Upper lobe of left lung (tissue), 6 donors: ENCODE data around the gene FLNC. TPM values are rescaled to one million over a fixed set of nuclear protein-coding genes. Genes with fewer than 3 reads are reported as not detected.
A peak's percentile ranks its signal among the peaks of the same experiment; 100 is the strongest.

Experiments used
- ATAC-seq, 2 donors: fragments of 200-7000 bp; cut with Tn5 transposase; one replicate each; pipeline ENCODE4 v1.9.1; 2022; ENCODE audit warnings: mild to moderate bottlenecking in 2 of 2, moderate library complexity in 2 of 2; ENCODE audit not compliant: low FRiP score in 2 of 2
- DNase-seq, 2 donors: peaks; one replicate each; pipeline ENCODE4 v3.0.0-alpha.2; 2019 to 2020
- H3K27ac ChIP-seq, 4 donors: fragments of 200-600 bp; sonication (generic); one replicate each; pipeline ENCODE4 v1.5.1; 2016 to 2019
- H3K27me3 ChIP-seq, 4 donors: fragments of 200-600 bp; sonication (generic); one replicate each; pipeline ENCODE4 v1.5.1; 2017 to 2019
- H3K36me3 ChIP-seq, 4 donors: fragments of 200-600 bp; sonication (generic); one replicate each; pipeline ENCODE4 v1.5.1; 2016 to 2019
- H3K4me1 ChIP-seq, 4 donors: fragments of 200-600 bp; sonication (generic); one replicate each; pipeline ENCODE4 v1.5.1; 2018 to 2019
- H3K4me3 ChIP-seq, 4 donors: fragments of 200-600 bp; sonication (generic); one replicate each; pipeline ENCODE4 v1.5.1; 2017 to 2019; ENCODE audit warnings: mild to moderate bottlenecking in 2 of 4, moderate library complexity in 1 of 4
- H3K9me3 ChIP-seq, 4 donors: fragments of 200-600 bp; sonication (generic); one replicate each; pipeline ENCODE4 v1.5.1; 2018 to 2019
- EP300 ChIP-seq, 4 donors: sonication (generic); formaldehyde crosslinking; IDR thresholded peaks; one replicate each; pipeline ENCODE4 v1.5.1; 2017; ENCODE audit warnings: antibody characterized with exemption in 4 of 4, control low read depth in 2 of 4
- POLR2A ChIP-seq, 4 donors: fragments of 450-650 bp; IDR thresholded peaks; one replicate each; pipeline ENCODE4 v1.5.1; 2016 to 2017; ENCODE audit warnings: antibody characterized with exemption in 4 of 4, mild to moderate bottlenecking in 2 of 4
- POLR2AphosphoS5 ChIP-seq, 2 donors: sonication (generic); formaldehyde crosslinking; IDR thresholded peaks; one replicate each; pipeline ENCODE4 v1.5.1; 2017; ENCODE audit warnings: antibody characterized with exemption in 2 of 2
- WGBS, 2 donors: methylation state at CpG; one replicate each; pipeline ENCODE4 v1.1.5; 2017 to 2018; 5-methylcytosine and 5-hydroxymethylcytosine counted together
- total RNA-seq, 6 donors: library from RNA; depleted of rRNA in 4 of 6; stranded (reverse); fragments of >200 nt in 4 of 6; gene quantifications; one replicate each; pipeline versions ENCODE4 v1.1.0 to v1.2.1, GENCODE V29; 2016 to 2021
- TF ChIP-seq, protein P1 (sequence below), 6 experiments: fragments of 450-650 bp in 4 of 6; fragments of 200-600 bp in 2 of 6; sonication (generic) in 2 of 6; IDR thresholded peaks; one replicate each; pipeline ENCODE4 v1.5.1; 2016 to 2019; ENCODE audit warnings: antibody characterized with exemption in 6 of 6
- donor health status: DM: no; HTN: no; CAD: no; lungs with moderate emphysema.
- donor health status: DM: no; HTN: yes; CAD: no; lungs with severe emphysema.

FLNC gene
- total RNA-seq, 6 donors from 2014 or later: 2.1 to 19.6 (median 4.9) TPM

DNA sequence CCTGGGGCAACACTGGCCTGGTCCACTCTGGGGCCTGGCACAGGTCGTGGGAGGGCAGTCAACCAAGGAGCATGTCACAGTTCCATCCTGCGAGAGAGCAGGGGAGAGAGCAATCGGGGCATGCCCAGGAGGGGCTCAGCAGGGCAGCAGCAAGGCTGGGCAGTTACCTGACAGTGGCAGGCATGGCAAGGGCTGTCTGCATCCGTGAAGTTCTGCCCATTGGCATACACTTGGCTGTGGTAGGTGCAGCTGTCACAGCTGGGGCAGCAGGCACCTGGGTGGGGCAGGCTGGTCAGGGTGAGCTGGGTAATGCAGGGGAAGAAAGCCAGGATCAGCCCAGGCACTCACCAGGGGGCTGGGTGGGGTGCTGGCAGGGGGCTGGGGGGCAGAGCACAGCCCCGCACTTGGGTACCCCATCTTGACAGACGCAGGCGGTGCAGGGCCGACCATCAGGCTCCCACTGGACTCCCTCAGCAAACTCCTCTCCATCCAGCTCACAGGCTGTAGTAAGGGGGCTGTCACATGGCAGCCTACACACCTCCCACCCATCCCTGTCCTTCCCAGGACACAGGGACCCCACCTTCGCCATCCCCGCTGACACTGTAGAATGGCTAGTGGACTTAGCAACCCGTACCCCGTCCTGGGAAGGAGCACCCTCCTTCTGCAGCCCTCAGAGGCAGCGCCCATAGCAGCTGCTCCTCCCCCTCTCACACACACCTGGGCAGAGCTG lies 62.5 kb downstream of the FLNC start:
- no peaks in the 10 kb centered on the region for H3K9me3 ChIP-seq
- H3K4me3 ChIP-seq: no peak overlapping the region
- H3K27ac ChIP-seq: no peak overlapping the region
- TF ChIP-seq, protein P1, sequence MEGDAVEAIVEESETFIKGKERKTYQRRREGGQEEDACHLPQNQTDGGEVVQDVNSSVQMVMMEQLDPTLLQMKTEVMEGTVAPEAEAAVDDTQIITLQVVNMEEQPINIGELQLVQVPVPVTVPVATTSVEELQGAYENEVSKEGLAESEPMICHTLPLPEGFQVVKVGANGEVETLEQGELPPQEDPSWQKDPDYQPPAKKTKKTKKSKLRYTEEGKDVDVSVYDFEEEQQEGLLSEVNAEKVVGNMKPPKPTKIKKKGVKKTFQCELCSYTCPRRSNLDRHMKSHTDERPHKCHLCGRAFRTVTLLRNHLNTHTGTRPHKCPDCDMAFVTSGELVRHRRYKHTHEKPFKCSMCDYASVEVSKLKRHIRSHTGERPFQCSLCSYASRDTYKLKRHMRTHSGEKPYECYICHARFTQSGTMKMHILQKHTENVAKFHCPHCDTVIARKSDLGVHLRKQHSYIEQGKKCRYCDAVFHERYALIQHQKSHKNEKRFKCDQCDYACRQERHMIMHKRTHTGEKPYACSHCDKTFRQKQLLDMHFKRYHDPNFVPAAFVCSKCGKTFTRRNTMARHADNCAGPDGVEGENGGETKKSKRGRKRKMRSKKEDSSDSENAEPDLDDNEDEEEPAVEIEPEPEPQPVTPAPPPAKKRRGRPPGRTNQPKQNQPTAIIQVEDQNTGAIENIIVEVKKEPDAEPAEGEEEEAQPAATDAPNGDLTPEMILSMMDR (IDR thresholded peaks at IDR 0.05): no peak
- H3K4me1 ChIP-seq: peaks cover 0 to 14% (median 3%) of the 10 kb centered on the region in 4 donors
- ATAC-seq (peak in 1 of 2 donors; percentile 9), DNase-seq (peak in 1 of 2 donors; percentile 55)
- WGBS, 2 donors: 86 to 98% methylated on average over 6 to 13 of the region's 13 CpGs
- H3K36me3 ChIP-seq: no peaks in the 10 kb centered on the region
- H3K27me3 ChIP-seq: peaks cover 0 to 13% (median 11%) of the 10 kb centered on the region in 4 donors

GRCh38 chr7:128893251-128894100 lies 63.3 kb downstream of the FLNC start:
- Histone ChIP-seq H3K27ac (no peak overlapping the region), H3K9me3 (no peaks in the 10 kb centered on the region), H3K4me3 (no peak overlapping the region), H3K4me1 (peaks cover 0 to 14% (median 3%) of the 10 kb centered on the region in 4 donors), H3K27me3 (peaks cover 0 to 13% (median 11%) of the 10 kb centered on the region in 4 donors), H3K36me3 (no peaks in the 10 kb centered on the region)
- 86 to 88% methylated on average over 14 to 23 of the region's 23 CpGs for WGBS, 2 donors
- no peak for TF ChIP-seq EP300 (IDR thresholded peaks at IDR 0.05)
- no peak for TF ChIP-seq POLR2A (IDR thresholded peaks at IDR 0.05)
- TF ChIP-seq, protein P1 (IDR thresholded peaks at IDR 0.05): no peak
- TF ChIP-seq POLR2AphosphoS5 (IDR thresholded peaks at IDR 0.05): no peak
- ATAC-seq (peak in 1 of 2 donors; percentile 54), DNase-seq (peak in 1 of 2 donors; percentile 76)

DNA sequence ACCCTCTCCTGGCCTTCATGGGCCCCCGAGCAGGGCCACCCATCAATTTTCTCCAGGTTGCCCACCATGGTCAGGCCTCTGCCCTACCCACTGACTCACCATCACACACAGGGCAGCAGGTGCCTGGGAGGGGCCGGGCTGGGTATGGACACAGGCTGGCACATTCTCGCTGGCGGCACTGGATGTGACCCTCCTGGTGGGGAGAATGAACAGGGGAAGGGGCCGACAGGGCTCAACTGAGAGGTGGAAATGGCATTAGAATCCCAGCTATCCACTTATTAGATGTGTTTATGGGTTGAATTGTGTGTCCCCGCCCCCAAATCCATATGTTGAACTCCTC lies 63.9 kb downstream of the FLNC start:
- DNase-seq (no peak), ATAC-seq (no peak)
- H3K27me3 ChIP-seq: peaks cover 0 to 13% (median 11%) of the 10 kb centered on the region in 4 donors
- peaks cover 0 to 1% (median 0%) of the 10 kb centered on the region in 4 donors for H3K9me3 ChIP-seq
- no peak overlapping the region for H3K27ac ChIP-seq
- H3K4me1 ChIP-seq: peaks cover 0 to 14% (median 3%) of the 10 kb centered on the region in 4 donors
- H3K4me3 ChIP-seq: no peak overlapping the region
- no peaks in the 10 kb centered on the region for H3K36me3 ChIP-seq
- 83 to 95% methylated on average over 5 to 6 of the region's 6 CpGs for WGBS, 2 donors
- TF ChIP-seq POLR2AphosphoS5 (IDR thresholded peaks at IDR 0.05) (no peak), POLR2A (IDR thresholded peaks at IDR 0.05) (no peak), EP300 (IDR thresholded peaks at IDR 0.05) (no peak)
- TF ChIP-seq, protein P1 (IDR thresholded peaks at IDR 0.05): no peak

DNA sequence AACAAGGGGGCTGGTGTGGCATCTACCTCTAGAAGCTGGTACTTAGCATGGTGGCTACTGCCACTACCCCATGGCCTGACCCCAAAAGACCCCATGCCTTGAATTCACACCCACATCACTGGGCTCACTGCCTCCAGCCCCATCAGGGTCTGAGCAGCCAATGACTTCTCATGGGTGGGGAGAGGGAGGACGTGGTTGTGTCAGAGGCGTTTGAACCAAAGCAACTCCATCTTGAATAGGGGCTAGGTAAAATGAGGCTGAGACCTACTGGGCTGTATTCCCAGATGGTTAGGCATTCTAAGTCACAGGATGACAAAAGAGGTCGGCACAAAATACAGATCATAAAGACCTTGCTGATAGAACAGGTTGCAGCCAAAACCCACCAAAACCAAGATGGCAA lies 65.1 kb downstream of the FLNC start:
- DNase-seq (no peak), ATAC-seq (no peak)
- Histone ChIP-seq H3K27ac (no peak overlapping the region), H3K9me3 (peaks cover 0 to 10% (median 0%) of the 10 kb centered on the region in 4 donors), H3K27me3 (peaks cover 0 to 13% (median 11%) of the 10 kb centered on the region in 4 donors), H3K36me3 (no peaks in the 10 kb centered on the region), H3K4me3 (no peak overlapping the region), H3K4me1 (peaks cover 0 to 13% (median 3%) of the 10 kb centered on the region in 4 donors)
- WGBS, 2 donors: 90 to 95% methylated on average over 3 of the region's 3 CpGs
- TF ChIP-seq POLR2AphosphoS5 (IDR thresholded peaks at IDR 0.05) (no peak), POLR2A (IDR thresholded peaks at IDR 0.05) (no peak), EP300 (IDR thresholded peaks at IDR 0.05) (no peak)
- TF ChIP-seq, protein P1 (IDR thresholded peaks at IDR 0.05): no peak
